A549 (cell line): ENCODE results near the gene CCDC92B.

Experiments
- BCL3 ChIP-seq: fragments of >200 bp; sonication (Bioruptor Twin); formaldehyde crosslinking; IDR thresholded peaks from 3 replicates; pipeline ENCODE4 v1.6.1; 2016
- BHLHE40 ChIP-seq: IDR thresholded peaks from 2 replicates; pipeline ENCODE4 v1.6.1; 2012; ENCODE audit warnings: low read depth, low read length, inconsistent platforms
- CTCF ChIP-seq: fragments of >200 bp; sonication (Bioruptor Twin); formaldehyde crosslinking; IDR thresholded peaks from 3 replicates; pipeline ENCODE4 v1.5.1; 2016
- ESRRA ChIP-seq: fragments of 150-350 bp; IDR thresholded peaks from 2 replicates; pipeline ENCODE4 v1.6.1; 2014; ENCODE audit warnings: mild to moderate bottlenecking, low read length, borderline replicate concordance
- HOXB13 ChIP-seq: fragments of 250-450 bp; sonication (Bioruptor Pico); IDR thresholded peaks from 2 replicates; pipeline ENCODE4 v1.5.0; 2020; ENCODE audit warnings: low read depth, mild to moderate bottlenecking, moderate library complexity
- JUN ChIP-seq, 2 experiments: fragments of >200 bp; sonication (Bioruptor Twin); formaldehyde crosslinking; IDR thresholded peaks; 2 replicates in 1 of 2; 3 replicates in 1 of 2; pipeline ENCODE4 v1.6.1; 2016 to 2017
- POLR2AphosphoS2 ChIP-seq: conservative IDR thresholded peaks from 2 replicates; pipeline ENCODE4 v1.6.1; 2012; ENCODE audit warnings: low read length, improper control_type of control experiment, inconsistent platforms
- RAD21 ChIP-seq, 2 experiments: fragments of >200 bp in 1 of 2; sonication (Bioruptor Twin) in 1 of 2; formaldehyde crosslinking in 1 of 2; IDR thresholded peaks in 1 of 2; conservative IDR thresholded peaks in 1 of 2; 2 replicates in 1 of 2; 3 replicates in 1 of 2; pipeline ENCODE4 v1.6.1; 2012 to 2018; ENCODE audit warnings: inconsistent platforms in 1 of 2
- RCOR1 ChIP-seq: fragments of 150-350 bp; IDR thresholded peaks from 2 replicates; pipeline ENCODE4 v1.6.1; 2014; ENCODE audit warnings: antibody characterized with exemption, low read length, low read depth
- REST ChIP-seq: fragments of 200-600 bp; sonication (generic); IDR thresholded peaks from 2 replicates; pipeline ENCODE4 v1.6.1; 2016; ENCODE audit warnings: antibody characterized with exemption, mild to moderate bottlenecking, moderate library complexity
- RFX5 ChIP-seq: fragments of 450-650 bp; IDR thresholded peaks from 2 replicates; pipeline ENCODE4 v1.7.1; 2014; ENCODE audit warnings: antibody characterized with exemption, mild to moderate bottlenecking, moderate library complexity

DNA sequence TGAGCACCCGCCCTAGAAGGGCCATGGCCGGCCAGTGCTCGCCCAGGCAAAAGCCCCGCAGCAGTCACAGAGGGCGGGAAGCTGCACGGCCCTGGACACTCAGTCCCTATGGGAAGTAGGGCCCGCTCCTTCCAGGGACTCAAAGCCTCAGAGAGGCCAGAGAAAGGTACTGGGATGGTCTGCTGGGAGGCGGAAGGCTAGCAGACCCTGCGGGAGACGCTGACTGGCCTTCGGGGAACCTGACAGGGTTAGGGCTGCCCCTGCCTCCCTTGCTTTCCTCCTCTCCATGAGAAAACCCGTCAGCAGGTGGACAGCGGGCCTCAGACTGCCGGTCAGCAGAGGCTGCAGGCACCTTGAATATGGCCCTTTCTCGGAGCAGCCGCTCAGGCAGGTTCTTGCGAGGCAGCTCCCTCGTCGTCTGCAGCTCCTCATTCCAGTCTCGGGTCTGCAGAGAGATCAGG, 49.4 kb downstream of the CCDC92B start:
- no peak for TF ChIP-seq BHLHE40
- TF ChIP-seq REST, result no peak
- TF ChIP-seq CTCF, result no peak
- no peak for TF ChIP-seq POLR2AphosphoS2
- TF ChIP-seq JUN (IDR thresholded peaks at IDR 0.05), result no peak
- no peak for TF ChIP-seq BCL3
- no peak for TF ChIP-seq ESRRA
- TF ChIP-seq RAD21 (conservative IDR thresholded peaks at IDR 0.05 in 1 of 2, IDR thresholded peaks at IDR 0.05 in 1 of 2), result no peak
- TF ChIP-seq HOXB13 (CRISPR knock-in tag), result no peak
- no peak for TF ChIP-seq RFX5
- no peak for TF ChIP-seq RCOR1
